ENCODE data around the gene TRMT10A. TPM values are rescaled to one million over a fixed set of nuclear protein-coding genes. Genes with fewer than 3 reads are reported as not detected.

Gene TRMT10A
- total RNA-seq, 5 donors from 2014 or later (not counting 1 experiment from before 2014, with no cell fraction given) = 3.4 to 5.3 (median 4.0) TPM

DNA sequence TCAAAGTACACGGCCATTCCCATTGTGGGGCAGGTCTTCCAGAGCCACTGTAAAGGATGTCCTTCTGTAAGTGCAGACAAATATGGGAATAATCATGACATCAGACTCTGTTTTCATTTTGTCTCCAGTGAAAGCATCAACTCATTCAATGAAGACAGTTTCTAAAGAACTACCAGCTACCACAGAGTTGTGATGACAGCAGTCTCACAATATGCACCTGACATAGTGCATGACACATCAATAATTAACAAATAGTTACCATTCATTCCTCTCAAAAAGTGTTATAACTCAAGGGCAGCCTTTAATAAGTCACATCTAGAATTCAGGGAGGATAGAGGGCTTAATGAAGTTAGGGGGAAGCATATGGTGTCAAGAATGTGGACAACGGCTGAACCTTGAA is 31.0 kb upstream of the TRMT10A start:
- ATAC-seq (replicated peaks in 1 of 4) (no peak), DNase-seq (no peak)
- Histone ChIP-seq H3K27ac (ENCODE audit: low read length) (no peak overlapping the region), H3K4me1 (ENCODE audit: control insufficient read depth in 1 of 2, extremely low read depth in 1 of 2, insufficient read depth in 2 of 2, low read length in 2 of 2) (no peaks in the 10 kb centered on the region), H3K36me3 (ENCODE audit: control insufficient read depth in 2 of 2, extremely low read depth in 1 of 2, insufficient read depth in 1 of 2, low read length in 1 of 2) (no peaks in the 10 kb centered on the region), H3K4me3 (ENCODE audit: control insufficient read depth in 1 of 2, extremely low read depth in 1 of 2, low read length in 1 of 2) (no peak overlapping the region), H3K27me3 (replicated peaks in 1 of 2; ENCODE audit: control insufficient read depth in 2 of 2, extremely low read depth in 1 of 2, insufficient read depth in 2 of 2, low read length in 1 of 2) (peaks cover 0 to 2% of the 10 kb centered on the region in 2 experiments), H3K9me3 (no peaks in the 10 kb centered on the region)
- no peak overlapping the region for H3K27ac Mint-ChIP-seq
- H3K4me1 Mint-ChIP-seq = no peaks in the 10 kb centered on the region
- H3K9me3 Mint-ChIP-seq = no peaks in the 10 kb centered on the region
- H3K27me3 Mint-ChIP-seq = peaks cover 0 to 5% of the 10 kb centered on the region in 2 donors
- no peak overlapping the region for H3K4me3 Mint-ChIP-seq
- ChIA-PET CTCF (no interaction called here), POLR2A (no interaction called here)
- H3K36me3 Mint-ChIP-seq = no peaks in the 10 kb centered on the region
- WGBS (ENCODE audit: insufficient coverage) = no CpG with 5 or more reads among the region's 2 CpGs

DNA sequence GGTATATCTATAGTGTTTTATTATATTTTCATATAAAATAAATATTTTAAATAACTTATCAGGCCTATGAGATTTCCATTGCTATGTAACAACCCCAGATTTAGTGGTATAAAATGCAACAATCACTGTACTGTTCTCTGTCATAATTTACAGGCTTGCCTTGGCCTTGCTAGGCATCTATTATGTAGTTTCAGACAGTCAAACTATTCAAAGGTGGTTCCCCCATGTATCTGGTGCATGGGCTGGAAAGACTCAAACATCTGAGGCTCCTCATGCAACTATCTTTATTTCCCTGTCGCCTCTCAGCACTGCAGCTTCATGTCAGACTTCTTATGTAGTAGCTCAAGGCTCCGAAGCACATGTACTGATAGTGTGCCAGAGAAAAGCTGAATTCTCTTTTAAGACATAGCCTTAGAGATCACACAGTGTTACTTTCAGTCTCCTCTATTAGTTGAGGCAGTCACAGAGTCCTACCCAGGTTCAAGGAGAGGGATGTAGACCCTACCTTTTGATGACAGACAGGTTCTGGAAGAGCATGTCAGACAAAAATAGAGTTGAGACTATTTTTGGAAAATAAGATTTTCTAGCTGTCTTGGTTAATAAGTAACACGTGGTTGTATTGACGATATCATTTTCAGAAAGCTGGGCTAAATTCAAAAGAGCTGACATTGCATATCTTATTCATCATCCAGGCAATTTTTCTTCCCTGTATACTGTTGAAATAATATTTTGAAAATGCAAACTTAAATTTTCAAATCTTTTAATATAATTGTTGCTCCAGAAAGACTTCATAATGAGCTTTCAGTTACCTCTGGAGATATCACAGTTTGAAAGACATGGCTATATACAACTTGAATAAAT is 30.2 kb upstream of the TRMT10A start:
- Histone ChIP-seq H3K4me1 (ENCODE audit: control insufficient read depth in 1 of 2, extremely low read depth in 1 of 2, insufficient read depth in 2 of 2, low read length in 2 of 2) (no peaks in the 10 kb centered on the region), H3K4me3 (ENCODE audit: control insufficient read depth in 1 of 2, extremely low read depth in 1 of 2, low read length in 1 of 2) (no peak overlapping the region), H3K9me3 (no peaks in the 10 kb centered on the region), H3K27ac (ENCODE audit: low read length) (no peak overlapping the region), H3K36me3 (ENCODE audit: control insufficient read depth in 2 of 2, extremely low read depth in 1 of 2, insufficient read depth in 1 of 2, low read length in 1 of 2) (no peaks in the 10 kb centered on the region), H3K27me3 (replicated peaks in 1 of 2; ENCODE audit: control insufficient read depth in 2 of 2, extremely low read depth in 1 of 2, insufficient read depth in 2 of 2, low read length in 1 of 2) (peaks cover 0 to 2% of the 10 kb centered on the region in 2 experiments)
- peaks cover 0 to 5% of the 10 kb centered on the region in 2 donors for H3K27me3 Mint-ChIP-seq
- ChIA-PET POLR2A (no interaction called here), CTCF (no interaction called here)
- no CpG with 5 or more reads among the region's 4 CpGs for WGBS (ENCODE audit: insufficient coverage)
- no peaks in the 10 kb centered on the region for H3K9me3 Mint-ChIP-seq
- H3K4me1 Mint-ChIP-seq = no peaks in the 10 kb centered on the region
- no peak for DNase-seq
- H3K4me3 Mint-ChIP-seq = no peak overlapping the region
- ATAC-seq (replicated peaks in 1 of 4) = no peak
- H3K36me3 Mint-ChIP-seq = no peaks in the 10 kb centered on the region
- H3K27ac Mint-ChIP-seq = no peak overlapping the region

DNA sequence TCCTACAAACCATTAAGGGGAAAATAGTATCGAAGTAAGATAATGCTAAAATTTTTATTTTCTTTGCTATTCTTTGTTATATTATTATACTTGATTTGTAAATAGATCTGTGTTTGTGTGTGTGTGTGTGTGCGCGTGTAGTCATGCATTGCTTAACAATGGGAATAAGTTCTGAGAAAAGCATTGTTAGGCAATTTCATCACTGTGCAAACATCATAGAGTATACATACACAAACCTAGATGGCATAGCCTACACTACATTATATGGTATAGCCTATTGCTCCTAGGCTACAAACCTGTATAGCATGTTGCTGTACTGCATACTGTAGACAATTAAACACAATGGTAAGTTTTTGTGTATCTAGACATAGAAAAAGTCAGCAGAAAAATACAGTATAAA is 27.9 kb upstream of the TRMT10A start:
- H3K9me3 Mint-ChIP-seq = no peaks in the 10 kb centered on the region
- ChIA-PET POLR2A (interaction anchor here in 1 of 2 donors (0.7 kb wide), 1 partner anchor 65 kb away, joined by 3 read pairs; no protein-coding TSS in a partner anchor), CTCF (no interaction called here)
- no peak overlapping the region for H3K27ac Mint-ChIP-seq
- no CpG with 5 or more reads among the region's 3 CpGs for WGBS (ENCODE audit: insufficient coverage)
- no peak for ATAC-seq (replicated peaks in 1 of 4)
- no peaks in the 10 kb centered on the region for H3K36me3 ChIP-seq (ENCODE audit: control insufficient read depth in 2 of 2, extremely low read depth in 1 of 2, insufficient read depth in 1 of 2, low read length in 1 of 2)
- no peak overlapping the region for H3K27ac ChIP-seq (ENCODE audit: low read length)
- H3K4me3 ChIP-seq (ENCODE audit: control insufficient read depth in 1 of 2, extremely low read depth in 1 of 2, low read length in 1 of 2) = no peak overlapping the region
- peaks cover 0 to 1% of the 10 kb centered on the region in 2 donors for H3K27me3 Mint-ChIP-seq
- no peaks in the 10 kb centered on the region for H3K36me3 Mint-ChIP-seq
- no peak overlapping the region for H3K4me3 Mint-ChIP-seq
- H3K9me3 ChIP-seq = no peaks in the 10 kb centered on the region
- H3K4me1 ChIP-seq (ENCODE audit: control insufficient read depth in 1 of 2, extremely low read depth in 1 of 2, insufficient read depth in 2 of 2, low read length in 2 of 2) = no peaks in the 10 kb centered on the region
- no peaks in the 10 kb centered on the region for H3K4me1 Mint-ChIP-seq
- no peaks in the 10 kb centered on the region for H3K27me3 ChIP-seq (replicated peaks in 1 of 2; ENCODE audit: control insufficient read depth in 2 of 2, extremely low read depth in 1 of 2, insufficient read depth in 2 of 2, low read length in 1 of 2)
- DNase-seq = no peak

- no peaks in the 10 kb centered on the region for H3K27me3 ChIP-seq (replicated peaks in 1 of 2; ENCODE audit: control insufficient read depth in 2 of 2, extremely low read depth in 1 of 2, insufficient read depth in 2 of 2, low read length in 1 of 2)
- H3K4me3 Mint-ChIP-seq = no peak overlapping the region
- peaks cover 1 to 6% of the 10 kb centered on the region in 2 donors for H3K27me3 Mint-ChIP-seq
- DNase-seq (no peak), ATAC-seq (replicated peaks in 1 of 4) (no peak)
- no CpG with 5 or more reads among the region's 1 CpG for WGBS (ENCODE audit: insufficient coverage)
- no peak overlapping the region for H3K27ac ChIP-seq (ENCODE audit: low read length)
- CTCF ChIA-PET = no interaction called here
- no peak overlapping the region for H3K4me3 ChIP-seq (ENCODE audit: control insufficient read depth in 1 of 2, extremely low read depth in 1 of 2, low read length in 1 of 2)
- H3K36me3 Mint-ChIP-seq = no peaks in the 10 kb centered on the region
- no peaks in the 10 kb centered on the region for H3K9me3 ChIP-seq
- H3K4me1 ChIP-seq (ENCODE audit: control insufficient read depth in 1 of 2, extremely low read depth in 1 of 2, insufficient read depth in 2 of 2, low read length in 2 of 2) = no peaks in the 10 kb centered on the region
- H3K4me1 Mint-ChIP-seq = no peaks in the 10 kb centered on the region
- H3K36me3 ChIP-seq (ENCODE audit: control insufficient read depth in 2 of 2, extremely low read depth in 1 of 2, insufficient read depth in 1 of 2, low read length in 1 of 2) = no peaks in the 10 kb centered on the region
- no peaks in the 10 kb centered on the region for H3K9me3 Mint-ChIP-seq
- POLR2A ChIA-PET = interaction anchor here in 1 of 2 donors (0.6 kb wide), 1 partner anchor 25 kb away, joined by 3 read pairs; no protein-coding TSS in a partner anchor
- H3K27ac Mint-ChIP-seq = no peak overlapping the region
Observed at GRCh38 chr4:99587803-99588202, 24.0 kb upstream of the TRMT10A start.

DNA sequence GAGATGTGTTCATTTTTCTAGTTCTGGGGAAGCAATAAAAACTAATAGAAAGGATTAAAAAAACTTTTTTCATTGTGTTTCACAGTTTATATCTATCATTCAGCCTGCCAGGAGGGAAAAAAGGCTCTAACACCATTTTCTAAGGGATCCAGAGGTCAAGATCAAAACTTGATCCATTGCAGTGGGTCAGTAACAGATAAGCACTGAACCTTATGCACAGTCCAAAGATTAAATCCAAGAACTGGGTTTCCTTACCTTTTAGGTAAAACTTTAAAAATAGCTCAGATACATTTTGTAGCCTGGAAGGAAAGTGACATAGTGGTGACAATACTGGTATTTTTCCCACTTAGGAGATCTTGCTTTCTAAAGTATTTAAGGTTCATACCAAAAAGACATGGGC is 23.5 kb upstream of the TRMT10A start:
- ChIA-PET POLR2A (no interaction called here), CTCF (no interaction called here)
- Mint-ChIP-seq H3K27ac (no peak overlapping the region), H3K4me3 (no peak overlapping the region), H3K9me3 (no peaks in the 10 kb centered on the region), H3K36me3 (no peaks in the 10 kb centered on the region), H3K4me1 (no peaks in the 10 kb centered on the region), H3K27me3 (peaks cover 2 to 11% of the 10 kb centered on the region in 2 donors)
- Histone ChIP-seq H3K4me3 (ENCODE audit: control insufficient read depth in 1 of 2, extremely low read depth in 1 of 2, low read length in 1 of 2) (no peak overlapping the region), H3K27ac (ENCODE audit: low read length) (no peak overlapping the region), H3K4me1 (ENCODE audit: control insufficient read depth in 1 of 2, extremely low read depth in 1 of 2, insufficient read depth in 2 of 2, low read length in 2 of 2) (no peaks in the 10 kb centered on the region), H3K9me3 (no peaks in the 10 kb centered on the region), H3K36me3 (ENCODE audit: control insufficient read depth in 2 of 2, extremely low read depth in 1 of 2, insufficient read depth in 1 of 2, low read length in 1 of 2) (no peaks in the 10 kb centered on the region), H3K27me3 (replicated peaks in 1 of 2; ENCODE audit: control insufficient read depth in 2 of 2, extremely low read depth in 1 of 2, insufficient read depth in 2 of 2, low read length in 1 of 2) (no peaks in the 10 kb centered on the region)
- no peak for ATAC-seq (replicated peaks in 1 of 4)
- no peak for DNase-seq

- Histone ChIP-seq H3K36me3 (ENCODE audit: control insufficient read depth in 2 of 2, extremely low read depth in 1 of 2, insufficient read depth in 1 of 2, low read length in 1 of 2) (no peaks in the 10 kb centered on the region), H3K27ac (ENCODE audit: low read length) (no peak overlapping the region), H3K4me1 (ENCODE audit: control insufficient read depth in 1 of 2, extremely low read depth in 1 of 2, insufficient read depth in 2 of 2, low read length in 2 of 2) (no peaks in the 10 kb centered on the region), H3K4me3 (ENCODE audit: control insufficient read depth in 1 of 2, extremely low read depth in 1 of 2, low read length in 1 of 2) (no peak overlapping the region), H3K27me3 (replicated peaks in 1 of 2; ENCODE audit: control insufficient read depth in 2 of 2, extremely low read depth in 1 of 2, insufficient read depth in 2 of 2, low read length in 1 of 2) (no peaks in the 10 kb centered on the region), H3K9me3 (no peaks in the 10 kb centered on the region)
- no CpG with 5 or more reads among the region's 1 CpG for WGBS (ENCODE audit: insufficient coverage)
- DNase-seq = no peak
- H3K27ac Mint-ChIP-seq = no peak overlapping the region
- H3K36me3 Mint-ChIP-seq = no peaks in the 10 kb centered on the region
- ATAC-seq (replicated peaks in 1 of 4) = no peak
- CTCF ChIA-PET = no interaction called here
- peaks cover 2 to 16% of the 10 kb centered on the region in 2 donors for H3K27me3 Mint-ChIP-seq
- no peaks in the 10 kb centered on the region for H3K9me3 Mint-ChIP-seq
- no peak overlapping the region for H3K4me3 Mint-ChIP-seq
- POLR2A ChIA-PET = no interaction called here
- H3K4me1 Mint-ChIP-seq = no peaks in the 10 kb centered on the region
Observed at GRCh38 chr4:99586797-99587196, 23.0 kb upstream of the TRMT10A start.

Data from T-cell (primary cell).